Fibroblast of peridontal ligament (primary cell): Measurements from ENCODE around the gene ARHGEF1.
A peak's percentile ranks its signal among the peaks of the same experiment; 100 is the strongest.
"Not testable (repeated sequence)": the region's sequence is repeated elsewhere in the genome, so short reads cannot be mapped to it uniquely, and the experiment has no call there.

Source experiments
- DNase-seq: peaks from one replicate; pipeline ENCODE4 v3.0.0-alpha.2; 2010; ENCODE audit errors: extremely low read depth

Gene ARHGEF1

GRCh38 chr19:41930926-41931592, 48.1 kb downstream of the ARHGEF1 start:
- DNase-seq = no peak

GRCh38 chr19:41932259-41932719, 49.3 kb downstream of the ARHGEF1 start:
- no peak for DNase-seq

GRCh38 chr19:41932720-41933332, 49.8 kb downstream of the ARHGEF1 start:
- DNase-seq = no peak

GRCh38 chr19:41933693-41934426, 50.9 kb downstream of the ARHGEF1 start:
- DNase-seq = no peak

GRCh38 chr19:41934849-41935374, 51.9 kb downstream of the ARHGEF1 start:
- DNase-seq = peak; percentile 50

GRCh38 chr19:41935760-41936415, 52.9 kb downstream of the ARHGEF1 start:
- no peak for DNase-seq

GRCh38 chr19:41936416-41936850, 53.4 kb downstream of the ARHGEF1 start:
- no peak for DNase-seq

GRCh38 chr19:41936961-41937360, 54.0 kb downstream of the ARHGEF1 start:
- DNase-seq = no peak

GRCh38 chr19:41937525-41938468, 54.8 kb downstream of the ARHGEF1 start:
- no peak for DNase-seq

GRCh38 chr19:41939209-41939608, 56.2 kb downstream of the ARHGEF1 start:
- DNase-seq = not testable (repeated sequence)

GRCh38 chr19:41939861-41940730, 57.1 kb downstream of the ARHGEF1 start:
- DNase-seq = no peak

- DNase-seq = no peak
These were observed 57.9 kb downstream of the ARHGEF1 start for GRCh38 chr19:41940731-41941409.

GRCh38 chr19:41941410-41942202, 58.6 kb downstream of the ARHGEF1 start:
- DNase-seq = no peak

- DNase-seq = no peak
These were observed 61.4 kb downstream of the ARHGEF1 start for GRCh38 chr19:41944336-41944735.

GRCh38 chr19:41945135-41945766, 62.3 kb downstream of the ARHGEF1 start:
- DNase-seq = no peak

GRCh38 chr19:41947091-41947490, 64.1 kb downstream of the ARHGEF1 start:
- DNase-seq = no peak

GRCh38 chr19:41951686-41952172, 68.7 kb downstream of the ARHGEF1 start:
- peak; percentile 71 for DNase-seq

- DNase-seq = no peak
These were observed 72.5 kb downstream of the ARHGEF1 start for GRCh38 chr19:41955521-41955920.
